Upper lobe of left lung (tissue), 6 donors: ENCODE data around the gene RGS7BP. TPM values are rescaled to one million over a fixed set of nuclear protein-coding genes. Genes with fewer than 3 reads are reported as not detected.

Source experiments
- ATAC-seq, 2 donors: fragments of 200-7000 bp; cut with Tn5 transposase; one replicate each; pipeline ENCODE4 v1.9.1; 2022; ENCODE audit warnings: mild to moderate bottlenecking in 2 of 2, moderate library complexity in 2 of 2; ENCODE audit not compliant: low FRiP score in 2 of 2
- DNase-seq, 2 donors: peaks; one replicate each; pipeline ENCODE4 v3.0.0-alpha.2; 2019 to 2020
- H3K27ac ChIP-seq, 4 donors: fragments of 200-600 bp; sonication (generic); one replicate each; pipeline ENCODE4 v1.5.1; 2016 to 2019
- H3K27me3 ChIP-seq, 4 donors: fragments of 200-600 bp; sonication (generic); one replicate each; pipeline ENCODE4 v1.5.1; 2017 to 2019
- H3K36me3 ChIP-seq, 4 donors: fragments of 200-600 bp; sonication (generic); one replicate each; pipeline ENCODE4 v1.5.1; 2016 to 2019
- H3K4me1 ChIP-seq, 4 donors: fragments of 200-600 bp; sonication (generic); one replicate each; pipeline ENCODE4 v1.5.1; 2018 to 2019
- H3K4me3 ChIP-seq, 4 donors: fragments of 200-600 bp; sonication (generic); one replicate each; pipeline ENCODE4 v1.5.1; 2017 to 2019; ENCODE audit warnings: mild to moderate bottlenecking in 2 of 4, moderate library complexity in 1 of 4
- H3K9me3 ChIP-seq, 4 donors: fragments of 200-600 bp; sonication (generic); one replicate each; pipeline ENCODE4 v1.5.1; 2018 to 2019
- EP300 ChIP-seq, 4 donors: sonication (generic); formaldehyde crosslinking; IDR thresholded peaks; one replicate each; pipeline ENCODE4 v1.5.1; 2017; ENCODE audit warnings: antibody characterized with exemption in 4 of 4, control low read depth in 2 of 4
- POLR2A ChIP-seq, 4 donors: fragments of 450-650 bp; IDR thresholded peaks; one replicate each; pipeline ENCODE4 v1.5.1; 2016 to 2017; ENCODE audit warnings: antibody characterized with exemption in 4 of 4, mild to moderate bottlenecking in 2 of 4
- POLR2AphosphoS5 ChIP-seq, 2 donors: sonication (generic); formaldehyde crosslinking; IDR thresholded peaks; one replicate each; pipeline ENCODE4 v1.5.1; 2017; ENCODE audit warnings: antibody characterized with exemption in 2 of 2
- WGBS, 2 donors: methylation state at CpG; one replicate each; pipeline ENCODE4 v1.1.5; 2017 to 2018; 5-methylcytosine and 5-hydroxymethylcytosine counted together
- total RNA-seq, 6 donors: library from RNA; depleted of rRNA in 4 of 6; stranded (reverse); fragments of >200 nt in 4 of 6; gene quantifications; one replicate each; pipeline versions ENCODE4 v1.1.0 to v1.2.1, GENCODE V29; 2016 to 2021
- TF ChIP-seq, protein P1 (sequence below), 6 experiments: fragments of 450-650 bp in 4 of 6; fragments of 200-600 bp in 2 of 6; sonication (generic) in 2 of 6; IDR thresholded peaks; one replicate each; pipeline ENCODE4 v1.5.1; 2016 to 2019; ENCODE audit warnings: antibody characterized with exemption in 6 of 6
- donor health status: DM: no; HTN: no; CAD: no; lungs with moderate emphysema.
- donor health status: DM: no; HTN: yes; CAD: no; lungs with severe emphysema.

RGS7BP gene
- total RNA-seq, 6 donors from 2014 or later, result 1.5 to 3.7 (median 1.8) TPM; not detected in 1

DNA sequence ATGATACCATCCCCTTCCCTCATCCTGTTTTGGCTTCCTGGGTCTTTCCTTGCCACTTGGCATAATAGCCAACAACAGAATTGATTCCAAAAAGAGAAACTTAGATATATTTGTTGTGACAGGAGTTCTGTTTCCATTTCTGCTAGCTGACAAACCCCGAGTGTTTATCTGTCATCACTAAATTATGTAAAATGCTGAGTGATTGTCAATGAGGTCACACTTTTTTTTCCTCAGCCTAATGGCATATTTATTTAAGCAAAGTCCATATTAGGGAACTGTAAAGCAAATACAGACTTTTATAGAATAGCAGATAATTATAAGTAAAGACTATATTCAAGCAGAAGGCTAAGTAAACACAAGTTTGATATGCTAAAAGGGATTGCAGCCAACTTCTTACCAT lies 64.0 kb downstream of the RGS7BP start:
- no peaks in the 10 kb centered on the region for H3K27me3 ChIP-seq
- TF ChIP-seq POLR2AphosphoS5 (IDR thresholded peaks at IDR 0.05) (no peak), EP300 (IDR thresholded peaks at IDR 0.05) (no peak), POLR2A (IDR thresholded peaks at IDR 0.05) (no peak)
- TF ChIP-seq, protein P1, sequence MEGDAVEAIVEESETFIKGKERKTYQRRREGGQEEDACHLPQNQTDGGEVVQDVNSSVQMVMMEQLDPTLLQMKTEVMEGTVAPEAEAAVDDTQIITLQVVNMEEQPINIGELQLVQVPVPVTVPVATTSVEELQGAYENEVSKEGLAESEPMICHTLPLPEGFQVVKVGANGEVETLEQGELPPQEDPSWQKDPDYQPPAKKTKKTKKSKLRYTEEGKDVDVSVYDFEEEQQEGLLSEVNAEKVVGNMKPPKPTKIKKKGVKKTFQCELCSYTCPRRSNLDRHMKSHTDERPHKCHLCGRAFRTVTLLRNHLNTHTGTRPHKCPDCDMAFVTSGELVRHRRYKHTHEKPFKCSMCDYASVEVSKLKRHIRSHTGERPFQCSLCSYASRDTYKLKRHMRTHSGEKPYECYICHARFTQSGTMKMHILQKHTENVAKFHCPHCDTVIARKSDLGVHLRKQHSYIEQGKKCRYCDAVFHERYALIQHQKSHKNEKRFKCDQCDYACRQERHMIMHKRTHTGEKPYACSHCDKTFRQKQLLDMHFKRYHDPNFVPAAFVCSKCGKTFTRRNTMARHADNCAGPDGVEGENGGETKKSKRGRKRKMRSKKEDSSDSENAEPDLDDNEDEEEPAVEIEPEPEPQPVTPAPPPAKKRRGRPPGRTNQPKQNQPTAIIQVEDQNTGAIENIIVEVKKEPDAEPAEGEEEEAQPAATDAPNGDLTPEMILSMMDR (IDR thresholded peaks at IDR 0.05), result no peak
- no peaks in the 10 kb centered on the region for H3K4me1 ChIP-seq
- H3K27ac ChIP-seq, result no peak overlapping the region
- DNase-seq, result no peak
- 60 to 66% methylated on average over 1 of the region's 1 CpG for WGBS, 2 donors
- H3K36me3 ChIP-seq, result no peaks in the 10 kb centered on the region
- no peak for ATAC-seq
- no peak overlapping the region for H3K4me3 ChIP-seq
- no peaks in the 10 kb centered on the region for H3K9me3 ChIP-seq

DNA sequence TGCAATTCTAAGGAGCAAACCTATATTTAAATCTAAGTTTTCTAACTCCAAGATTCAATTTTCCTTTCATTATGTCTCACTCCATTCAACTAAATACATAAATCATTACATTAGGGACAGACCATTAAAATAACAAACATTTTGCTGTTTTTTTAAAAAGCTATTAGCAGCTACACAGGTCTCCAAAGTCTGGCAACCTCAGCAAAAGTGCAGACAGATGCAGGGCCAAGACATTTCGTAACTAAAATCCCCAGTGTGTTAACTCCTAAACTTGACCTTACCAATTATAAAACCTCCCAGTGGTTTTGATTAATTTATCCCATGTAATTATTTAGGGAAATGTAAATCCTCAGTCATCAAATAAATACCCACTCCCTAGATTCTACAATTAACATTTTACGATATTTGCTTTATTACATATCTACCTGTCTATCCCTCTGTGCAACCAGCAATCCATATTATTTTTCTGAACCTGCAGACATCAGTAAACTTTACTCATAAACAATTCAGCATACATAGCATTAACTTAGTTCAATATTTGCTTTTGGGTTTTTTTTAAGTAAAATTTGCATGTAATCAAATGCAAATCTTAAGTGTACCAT lies 64.7 kb downstream of the RGS7BP start:
- Histone ChIP-seq H3K4me1 (no peaks in the 10 kb centered on the region), H3K27me3 (no peaks in the 10 kb centered on the region), H3K9me3 (no peaks in the 10 kb centered on the region), H3K27ac (no peak overlapping the region), H3K4me3 (no peak overlapping the region), H3K36me3 (no peaks in the 10 kb centered on the region)
- TF ChIP-seq EP300 (IDR thresholded peaks at IDR 0.05) (no peak), POLR2AphosphoS5 (IDR thresholded peaks at IDR 0.05) (no peak)
- TF ChIP-seq, protein P1 (IDR thresholded peaks at IDR 0.05), result no peak
- 82 to 90% methylated on average over 2 of the region's 2 CpGs for WGBS, 2 donors
- DNase-seq (no peak), ATAC-seq (no peak)

DNA sequence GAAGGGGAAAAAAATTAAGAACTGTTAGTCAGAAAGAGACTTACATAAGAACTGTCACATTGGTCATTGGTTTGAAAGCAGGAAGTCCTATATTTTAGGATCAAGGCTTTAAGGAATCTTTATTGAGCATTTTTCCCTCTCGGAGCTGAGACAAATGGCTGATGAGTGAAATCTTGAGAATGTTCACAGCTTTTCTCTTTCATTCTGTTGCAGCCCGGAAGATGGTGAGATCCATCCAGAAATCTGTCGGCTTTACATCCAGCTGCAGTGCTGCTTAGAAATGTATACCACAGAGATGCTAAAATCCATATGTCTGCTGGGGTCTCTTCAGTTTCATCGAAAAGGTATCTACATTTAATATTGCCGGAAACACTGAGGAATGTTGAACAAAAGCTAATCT lies 69.7 kb downstream of the RGS7BP start:
- TF ChIP-seq EP300 (IDR thresholded peaks at IDR 0.05) (no peak), POLR2AphosphoS5 (IDR thresholded peaks at IDR 0.05) (no peak), POLR2A (IDR thresholded peaks at IDR 0.05) (no peak)
- TF ChIP-seq, protein P1 (IDR thresholded peaks at IDR 0.05), result no peak
- H3K4me1 ChIP-seq, result no peaks in the 10 kb centered on the region
- H3K4me3 ChIP-seq, result no peak overlapping the region
- WGBS, 2 donors, result 74 to 77% methylated on average over 5 of the region's 5 CpGs
- no peak for DNase-seq
- no peak overlapping the region for H3K27ac ChIP-seq
- no peaks in the 10 kb centered on the region for H3K27me3 ChIP-seq
- no peaks in the 10 kb centered on the region for H3K36me3 ChIP-seq
- H3K9me3 ChIP-seq, result no peaks in the 10 kb centered on the region
- ATAC-seq, result no peak

DNA sequence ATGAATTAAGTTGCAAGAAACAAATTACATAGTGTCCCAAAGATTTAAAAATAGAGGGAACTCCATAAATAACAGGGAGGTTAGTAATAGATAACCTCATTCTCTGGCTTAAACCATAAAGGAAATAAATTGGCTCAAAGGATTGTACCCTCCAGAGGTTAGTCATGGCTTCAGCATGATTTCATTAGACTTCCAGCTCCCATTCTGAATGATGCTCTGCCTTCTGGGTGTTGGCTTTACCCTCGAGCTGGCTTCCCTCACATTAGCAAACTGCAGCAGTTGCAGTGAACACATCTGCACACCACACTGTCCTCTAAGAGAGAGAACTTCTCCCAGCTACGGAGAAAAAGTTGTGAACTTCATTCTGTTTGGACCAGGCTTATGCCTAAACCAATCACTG lies 70.4 kb downstream of the RGS7BP start:
- Histone ChIP-seq H3K27ac (no peak overlapping the region), H3K4me3 (no peak overlapping the region), H3K27me3 (no peaks in the 10 kb centered on the region), H3K4me1 (no peaks in the 10 kb centered on the region), H3K36me3 (no peaks in the 10 kb centered on the region), H3K9me3 (no peaks in the 10 kb centered on the region)
- ATAC-seq (peak in 1 of 2 donors; percentile 90), DNase-seq (no peak)
- no peak for TF ChIP-seq EP300 (IDR thresholded peaks at IDR 0.05)
- TF ChIP-seq POLR2AphosphoS5 (IDR thresholded peaks at IDR 0.05), result no peak
- TF ChIP-seq, protein P1 (IDR thresholded peaks at IDR 0.05), result no peak
- no peak for TF ChIP-seq POLR2A (IDR thresholded peaks at IDR 0.05)
- WGBS, 2 donors, result 69 to 80% methylated on average over 2 of the region's 2 CpGs

DNA sequence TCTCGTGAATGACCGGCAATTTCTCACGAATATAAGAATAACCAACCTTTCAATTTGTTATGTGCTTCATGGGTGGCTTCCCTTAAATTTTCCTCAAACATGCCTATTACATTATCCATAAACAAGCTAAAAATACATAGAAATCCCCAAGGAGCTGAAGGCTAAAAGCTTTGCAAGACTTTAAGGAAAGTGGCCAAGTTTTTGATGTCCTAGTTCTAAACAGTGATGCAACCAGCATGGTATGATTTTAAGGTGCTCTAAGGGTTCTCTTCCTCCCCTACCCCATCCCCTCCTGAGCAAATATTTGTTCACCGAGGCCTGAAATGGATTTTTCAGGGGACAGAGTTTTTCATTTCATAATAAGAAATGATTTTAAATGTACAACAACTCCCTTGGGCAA lies 79.8 kb downstream of the RGS7BP start:
- H3K9me3 ChIP-seq, result no peaks in the 10 kb centered on the region
- no peak overlapping the region for H3K4me3 ChIP-seq
- 69 to 71% methylated on average over 4 of the region's 4 CpGs for WGBS, 2 donors
- ATAC-seq (no peak), DNase-seq (no peak)
- H3K27me3 ChIP-seq, result no peaks in the 10 kb centered on the region
- peaks cover 4 to 13% (median 8%) of the 10 kb centered on the region in 4 donors for H3K4me1 ChIP-seq
- TF ChIP-seq EP300 (IDR thresholded peaks at IDR 0.05) (no peak), POLR2A (IDR thresholded peaks at IDR 0.05) (no peak), POLR2AphosphoS5 (IDR thresholded peaks at IDR 0.05) (no peak)
- TF ChIP-seq, protein P1 (IDR thresholded peaks at IDR 0.05), result no peak
- H3K27ac ChIP-seq, result no peak overlapping the region
- H3K36me3 ChIP-seq, result no peaks in the 10 kb centered on the region
